HCT116 (cell line): Measurements from ENCODE around the gene CASP12. TPM values are rescaled to one million over a fixed set of nuclear protein-coding genes. Genes with fewer than 3 reads are reported as not detected.

ENCODE experiments used
- ATAC-seq: fragments of 200-7000 bp; cut with Tn5 transposase; 2 replicates; pipeline ENCODE4 v1.9.1; 2020; ENCODE audit warnings: mild to moderate bottlenecking, moderate library complexity
- BruUV-seq: library from RNA; stranded (reverse); fragments of 400-500 nt; replicated peaks from 2 replicates; lab custom pipeline; 2021; lab: Mats Ljungman, UMichigan
- CTCF ChIA-PET: fragments of 300-600 bp; sonication (Branson Sonifier 250); formaldehyde crosslinking; loops from one replicate; lab custom pipeline; 2021; ENCODE audit warnings: antibody characterized with exemption; lab: Charles Lee
- POLR2A ChIA-PET: fragments of 300-600, 350-600 bp; sonication (Branson Sonifier 250); formaldehyde crosslinking; loops from one replicate; lab custom pipeline; 2021; ENCODE audit warnings: antibody characterized with exemption; lab: Charles Lee
- RAD21 ChIA-PET, 2 experiments: fragments of 300-600 bp; sonication (Branson Sonifier 250); formaldehyde crosslinking; loops; one replicate each; lab custom pipeline; 2023; ENCODE audit warnings: low total read pairs in 2 of 2; ENCODE audit not compliant: uncharacterized antibody in 2 of 2, unreplicated experiment in 2 of 2, low non-redundant PET in 1 of 2; lab: Charles Lee
- DNase-seq: peaks from one replicate; pipeline ENCODE4 v3.0.0-alpha.2; 2010; ENCODE audit warnings: low read depth, low spot score
- H2AFZ ChIP-seq: fragments of 200-600 bp; shearing (Covaris generic), sonication (generic); 2 replicates; pipeline ENCODE4 v1.6.1; 2017; ENCODE audit warnings: low read depth, mixed run types, mixed read lengths, antibody characterized with exemption, low read length; ENCODE audit not compliant: poor library complexity, severe bottlenecking
- H3K27ac ChIP-seq: 2 replicates; pipeline ENCODE4 v1.5.1; 2012; ENCODE audit warnings: low read depth, low read length
- H3K27me3 ChIP-seq: fragments of 200-600 bp; sonication (generic); 2 replicates; pipeline ENCODE4 v1.6.1; 2016; ENCODE audit warnings: mixed run types, low read length, mixed read lengths; ENCODE audit not compliant: insufficient read depth
- H3K36me3 ChIP-seq, 2 experiments: fragments of 200-500 bp in 1 of 2; fragments of 200-600 bp in 1 of 2; sonication (Bioruptor generic) in 1 of 2; sonication (generic) in 1 of 2; 2 replicates each; pipeline versions ENCODE4 v1.5.1 to v1.6.1; 2014 to 2016; ENCODE audit warnings: low read length in 2 of 2, inconsistent platforms in 1 of 2, mixed read lengths in 1 of 2, mixed run types in 1 of 2; ENCODE audit not compliant: insufficient read depth in 2 of 2, control insufficient read depth in 1 of 2
- H3K4me1 ChIP-seq, 2 experiments: fragments of 200-600 bp in 1 of 2; sonication (generic) in 1 of 2; 2 replicates each; pipeline versions ENCODE4 v1.5.1 to v1.6.1; 2012 to 2017; ENCODE audit warnings: low read length in 2 of 2, inconsistent platforms in 1 of 2, mild to moderate bottlenecking in 1 of 2, mixed read lengths in 1 of 2, mixed run types in 1 of 2, moderate library complexity in 1 of 2; ENCODE audit not compliant: insufficient read depth in 2 of 2, control insufficient read depth in 1 of 2
- H3K4me2 ChIP-seq: fragments of 200-600 bp; sonication (generic); 2 replicates; pipeline ENCODE4 v1.6.1; 2017; ENCODE audit warnings: mixed run types, low read length, mixed read lengths
- H3K4me3 ChIP-seq, 2 experiments: fragments of 200-600 bp in 1 of 2; sonication (generic) in 1 of 2; replicated peaks in 1 of 2; 2 replicates each; pipeline ENCODE4 v1.5.1; 2011 to 2016; ENCODE audit warnings: low read length in 2 of 2, control low read depth in 1 of 2, low read depth in 1 of 2, mild to moderate bottlenecking in 1 of 2, mixed read lengths in 1 of 2, mixed run types in 1 of 2
- H3K79me2 ChIP-seq: fragments of 200-600 bp; sonication (generic); 2 replicates; pipeline ENCODE4 v1.6.1; 2017; ENCODE audit warnings: mild to moderate bottlenecking, mixed run types, low read length, moderate library complexity, mixed read lengths; ENCODE audit not compliant: insufficient read depth
- H3K9ac ChIP-seq: fragments of 200-600 bp; sonication (generic); 2 replicates; pipeline ENCODE4 v1.6.1; 2016; ENCODE audit warnings: low read length, mixed read lengths
- H3K9me2 ChIP-seq: fragments of 200-600 bp; sonication (generic), shearing (Covaris generic); 2 replicates; pipeline ENCODE4 v1.6.1; 2017; ENCODE audit warnings: mixed run types, mild to moderate bottlenecking, moderate library complexity; ENCODE audit not compliant: insufficient read depth
- H3K9me3 ChIP-seq, 2 experiments: fragments of 200-500 bp in 1 of 2; fragments of 200-600 bp in 1 of 2; sonication (Bioruptor generic) in 1 of 2; sonication (generic) in 1 of 2; 2 replicates each; pipeline ENCODE4 v1.6.1; 2014 to 2017; ENCODE audit warnings: low read length in 2 of 2, mixed read lengths in 2 of 2, inconsistent platforms in 1 of 2, low read depth in 1 of 2, mild to moderate bottlenecking in 1 of 2, mixed run types in 1 of 2, moderate library complexity in 1 of 2; ENCODE audit not compliant: control insufficient read depth in 1 of 2, insufficient read depth in 1 of 2
- H4K20me1 ChIP-seq: fragments of 200-600 bp; sonication (generic), shearing (Covaris generic); 2 replicates; pipeline ENCODE4 v1.6.1; 2017; ENCODE audit warnings: mixed run types, mild to moderate bottlenecking, moderate library complexity; ENCODE audit not compliant: insufficient read depth
- CBX3 ChIP-seq: IDR thresholded peaks from 2 replicates; pipeline ENCODE4 v1.6.1; 2012; ENCODE audit warnings: low read depth
- CEBPB ChIP-seq: IDR thresholded peaks from 2 replicates; pipeline ENCODE4 v1.6.1; 2012; ENCODE audit warnings: low read depth
- EGR1 ChIP-seq: IDR thresholded peaks from 2 replicates; pipeline ENCODE4 v1.6.1; 2012; ENCODE audit warnings: low read depth
- ELF1 ChIP-seq: IDR thresholded peaks from 2 replicates; pipeline ENCODE4 v1.6.1; 2012; ENCODE audit warnings: low read depth, borderline replicate concordance
- EZH2 ChIP-seq: fragments of 200-600 bp; sonication (generic); IDR thresholded peaks from 2 replicates; pipeline ENCODE4 v1.6.1; 2017; ENCODE audit warnings: antibody characterized with exemption, mixed run types
- EZH2phosphoT487 ChIP-seq: fragments of 200-600 bp; IDR thresholded peaks from 2 replicates; pipeline ENCODE4 v1.6.1; 2018; ENCODE audit warnings: antibody characterized with exemption, borderline replicate concordance
- FOSL1 ChIP-seq: IDR thresholded peaks from 2 replicates; pipeline ENCODE4 v1.6.1; 2012; ENCODE audit warnings: low read depth
- JUND ChIP-seq: IDR thresholded peaks from 2 replicates; pipeline ENCODE4 v1.6.1; 2012
- MAX ChIP-seq: IDR thresholded peaks from 2 replicates; pipeline ENCODE4 v1.6.1; 2012
- POLR2A ChIP-seq: IDR thresholded peaks from 2 replicates; pipeline ENCODE4 v1.7.0; 2011; ENCODE audit warnings: borderline replicate concordance; ENCODE audit not compliant: insufficient read depth, insufficient read length; ENCODE audit errors: extremely low read depth
- POLR2AphosphoS5 ChIP-seq: IDR thresholded peaks from 2 replicates; pipeline ENCODE4 v1.6.1; 2011; ENCODE audit warnings: mild to moderate bottlenecking, low read depth, low read length, moderate library complexity
- SIN3A ChIP-seq: IDR thresholded peaks from 2 replicates; pipeline ENCODE4 v1.6.1; 2012; ENCODE audit warnings: low read depth
- SP1 ChIP-seq: IDR thresholded peaks from 2 replicates; pipeline ENCODE4 v1.6.1; 2012; ENCODE audit warnings: low read depth
- TCF7L2 ChIP-seq: IDR thresholded peaks from 2 replicates; pipeline ENCODE4 v1.7.0; 2011; ENCODE audit warnings: borderline replicate concordance, inconsistent platforms; ENCODE audit not compliant: insufficient read depth, insufficient read length; ENCODE audit errors: extremely low read depth
- YY1 ChIP-seq: IDR thresholded peaks from 2 replicates; pipeline ENCODE4 v1.6.1; 2011; ENCODE audit warnings: low read length, low read depth, moderate library complexity, mild to moderate bottlenecking; ENCODE audit not compliant: insufficient replicate concordance; ENCODE audit errors: extremely low read depth
- ZFX ChIP-seq: fragments of 450-650 bp; IDR thresholded peaks from 2 replicates; pipeline ENCODE4 v1.6.1; 2017
- ZNF274 ChIP-seq: fragments of 200-500 bp; sonication (Bioruptor generic); IDR thresholded peaks from 2 replicates; pipeline ENCODE4 v1.6.1; 2014; ENCODE audit warnings: mild to moderate bottlenecking, low read depth, low read length, inconsistent platforms
- intact Hi-C: fragments of 100-400 bp; cut with micrococcal nuclease; formaldehyde crosslinking; loops from 2 replicates; pipeline ENCODE4 v1.10.0; 2022
- total RNA-seq: library from RNA; stranded (reverse); gene quantifications from one replicate; pipeline ENCODE4 v1.2.1, GENCODE V29; 2021; ENCODE audit not compliant: unreplicated experiment
- TF ChIP-seq, protein P1 (sequence below): IDR thresholded peaks from 2 replicates; pipeline ENCODE4 v1.6.1; 2011; ENCODE audit warnings: mild to moderate bottlenecking, low read length, moderate library complexity; ENCODE audit not compliant: insufficient replicate concordance; ENCODE audit errors: extremely low read depth
- TF ChIP-seq, protein P2 (sequence below), 3 experiments: fragments of 200-600 bp in 1 of 3; sonication (generic) in 1 of 3; IDR thresholded peaks in 2 of 3; conservative IDR thresholded peaks in 1 of 3; 2 replicates each; pipeline ENCODE4 v1.5.1; 2012 to 2017; ENCODE audit warnings: low read depth in 2 of 3, low read length in 2 of 3, antibody characterized with exemption in 1 of 3, borderline replicate concordance in 1 of 3, control low read depth in 1 of 3, mild to moderate bottlenecking in 1 of 3, mixed read lengths in 1 of 3, mixed run types in 1 of 3, moderate library complexity in 1 of 3; ENCODE audit not compliant: insufficient read depth in 1 of 3
- TF ChIP-seq, protein P3 (sequence below): IDR thresholded peaks from 2 replicates; pipeline ENCODE4 v1.6.1; 2012; ENCODE audit warnings: low read depth

Gene CASP12
- total RNA-seq, 1 experiment from 2014 or later: not detected

GRCh38 chr11:104943561-104943960 is 45.3 kb upstream of the CASP12 start (continued):
- TF ChIP-seq FOSL1: no peak

- Histone ChIP-seq H4K20me1 (no peaks in the 10 kb centered on the region), H3K79me2 (no peaks in the 10 kb centered on the region), H3K9ac (no peak overlapping the region), H2AFZ (no peak overlapping the region), H3K9me2 (no peaks in the 10 kb centered on the region), H3K4me2 (no peak overlapping the region), H3K27me3 (no peaks in the 10 kb centered on the region), H3K27ac (no peak overlapping the region), H3K9me3 (no peaks in the 10 kb centered on the region), H3K4me3 (no peak overlapping the region), H3K4me1 (no peaks in the 10 kb centered on the region), H3K36me3 (no peaks in the 10 kb centered on the region)
- POLR2A ChIA-PET: no interaction called here
- BruUV-seq: no TSS peak
- intact Hi-C loops: no loop called here
- CTCF ChIA-PET: no interaction called here
- TF ChIP-seq EZH2 (no peak), EGR1 (no peak), ZFX (no peak), JUND (no peak), MAX (no peak), EZH2phosphoT487 (no peak), CEBPB (no peak), SP1 (no peak), SIN3A (no peak), ELF1 (no peak), YY1 (no peak), POLR2A (no peak), POLR2AphosphoS5 (no peak), CBX3 (no peak), FOSL1 (no peak), TCF7L2 (no peak), ZNF274 (no peak)
- TF ChIP-seq, protein P1, sequence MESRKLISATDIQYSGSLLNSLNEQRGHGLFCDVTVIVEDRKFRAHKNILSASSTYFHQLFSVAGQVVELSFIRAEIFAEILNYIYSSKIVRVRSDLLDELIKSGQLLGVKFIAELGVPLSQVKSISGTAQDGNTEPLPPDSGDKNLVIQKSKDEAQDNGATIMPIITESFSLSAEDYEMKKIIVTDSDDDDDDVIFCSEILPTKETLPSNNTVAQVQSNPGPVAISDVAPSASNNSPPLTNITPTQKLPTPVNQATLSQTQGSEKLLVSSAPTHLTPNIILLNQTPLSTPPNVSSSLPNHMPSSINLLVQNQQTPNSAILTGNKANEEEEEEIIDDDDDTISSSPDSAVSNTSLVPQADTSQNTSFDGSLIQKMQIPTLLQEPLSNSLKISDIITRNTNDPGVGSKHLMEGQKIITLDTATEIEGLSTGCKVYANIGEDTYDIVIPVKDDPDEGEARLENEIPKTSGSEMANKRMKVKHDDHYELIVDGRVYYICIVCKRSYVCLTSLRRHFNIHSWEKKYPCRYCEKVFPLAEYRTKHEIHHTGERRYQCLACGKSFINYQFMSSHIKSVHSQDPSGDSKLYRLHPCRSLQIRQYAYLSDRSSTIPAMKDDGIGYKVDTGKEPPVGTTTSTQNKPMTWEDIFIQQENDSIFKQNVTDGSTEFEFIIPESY: no peak
- TF ChIP-seq, protein P2, sequence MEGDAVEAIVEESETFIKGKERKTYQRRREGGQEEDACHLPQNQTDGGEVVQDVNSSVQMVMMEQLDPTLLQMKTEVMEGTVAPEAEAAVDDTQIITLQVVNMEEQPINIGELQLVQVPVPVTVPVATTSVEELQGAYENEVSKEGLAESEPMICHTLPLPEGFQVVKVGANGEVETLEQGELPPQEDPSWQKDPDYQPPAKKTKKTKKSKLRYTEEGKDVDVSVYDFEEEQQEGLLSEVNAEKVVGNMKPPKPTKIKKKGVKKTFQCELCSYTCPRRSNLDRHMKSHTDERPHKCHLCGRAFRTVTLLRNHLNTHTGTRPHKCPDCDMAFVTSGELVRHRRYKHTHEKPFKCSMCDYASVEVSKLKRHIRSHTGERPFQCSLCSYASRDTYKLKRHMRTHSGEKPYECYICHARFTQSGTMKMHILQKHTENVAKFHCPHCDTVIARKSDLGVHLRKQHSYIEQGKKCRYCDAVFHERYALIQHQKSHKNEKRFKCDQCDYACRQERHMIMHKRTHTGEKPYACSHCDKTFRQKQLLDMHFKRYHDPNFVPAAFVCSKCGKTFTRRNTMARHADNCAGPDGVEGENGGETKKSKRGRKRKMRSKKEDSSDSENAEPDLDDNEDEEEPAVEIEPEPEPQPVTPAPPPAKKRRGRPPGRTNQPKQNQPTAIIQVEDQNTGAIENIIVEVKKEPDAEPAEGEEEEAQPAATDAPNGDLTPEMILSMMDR (IDR thresholded peaks at IDR 0.05 in 2 of 3, conservative IDR thresholded peaks at IDR 0.05 in 1 of 3; ENCODE audit: borderline replicate concordance in 1 of 3, insufficient read depth in 1 of 3, low read depth in 2 of 3, low read length in 2 of 3): no peak
- TF ChIP-seq, protein P3, sequence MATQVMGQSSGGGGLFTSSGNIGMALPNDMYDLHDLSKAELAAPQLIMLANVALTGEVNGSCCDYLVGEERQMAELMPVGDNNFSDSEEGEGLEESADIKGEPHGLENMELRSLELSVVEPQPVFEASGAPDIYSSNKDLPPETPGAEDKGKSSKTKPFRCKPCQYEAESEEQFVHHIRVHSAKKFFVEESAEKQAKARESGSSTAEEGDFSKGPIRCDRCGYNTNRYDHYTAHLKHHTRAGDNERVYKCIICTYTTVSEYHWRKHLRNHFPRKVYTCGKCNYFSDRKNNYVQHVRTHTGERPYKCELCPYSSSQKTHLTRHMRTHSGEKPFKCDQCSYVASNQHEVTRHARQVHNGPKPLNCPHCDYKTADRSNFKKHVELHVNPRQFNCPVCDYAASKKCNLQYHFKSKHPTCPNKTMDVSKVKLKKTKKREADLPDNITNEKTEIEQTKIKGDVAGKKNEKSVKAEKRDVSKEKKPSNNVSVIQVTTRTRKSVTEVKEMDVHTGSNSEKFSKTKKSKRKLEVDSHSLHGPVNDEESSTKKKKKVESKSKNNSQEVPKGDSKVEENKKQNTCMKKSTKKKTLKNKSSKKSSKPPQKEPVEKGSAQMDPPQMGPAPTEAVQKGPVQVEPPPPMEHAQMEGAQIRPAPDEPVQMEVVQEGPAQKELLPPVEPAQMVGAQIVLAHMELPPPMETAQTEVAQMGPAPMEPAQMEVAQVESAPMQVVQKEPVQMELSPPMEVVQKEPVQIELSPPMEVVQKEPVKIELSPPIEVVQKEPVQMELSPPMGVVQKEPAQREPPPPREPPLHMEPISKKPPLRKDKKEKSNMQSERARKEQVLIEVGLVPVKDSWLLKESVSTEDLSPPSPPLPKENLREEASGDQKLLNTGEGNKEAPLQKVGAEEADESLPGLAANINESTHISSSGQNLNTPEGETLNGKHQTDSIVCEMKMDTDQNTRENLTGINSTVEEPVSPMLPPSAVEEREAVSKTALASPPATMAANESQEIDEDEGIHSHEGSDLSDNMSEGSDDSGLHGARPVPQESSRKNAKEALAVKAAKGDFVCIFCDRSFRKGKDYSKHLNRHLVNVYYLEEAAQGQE: no peak
- DNase-seq (no peak), ATAC-seq (no peak)
- RAD21 ChIA-PET: no interaction called here
Observed at GRCh38 chr11:104934594-104934993, 36.3 kb upstream of the CASP12 start.
